Measurements from ENCODE around the gene PLEKHA7. TPM values are rescaled to one million over a fixed set of nuclear protein-coding genes. Genes with fewer than 3 reads are reported as not detected.
"Not testable (repeated sequence)": the region's sequence is repeated elsewhere in the genome, so short reads cannot be mapped to it uniquely, and the experiment has no call there.

The PLEKHA7 gene, protein sequence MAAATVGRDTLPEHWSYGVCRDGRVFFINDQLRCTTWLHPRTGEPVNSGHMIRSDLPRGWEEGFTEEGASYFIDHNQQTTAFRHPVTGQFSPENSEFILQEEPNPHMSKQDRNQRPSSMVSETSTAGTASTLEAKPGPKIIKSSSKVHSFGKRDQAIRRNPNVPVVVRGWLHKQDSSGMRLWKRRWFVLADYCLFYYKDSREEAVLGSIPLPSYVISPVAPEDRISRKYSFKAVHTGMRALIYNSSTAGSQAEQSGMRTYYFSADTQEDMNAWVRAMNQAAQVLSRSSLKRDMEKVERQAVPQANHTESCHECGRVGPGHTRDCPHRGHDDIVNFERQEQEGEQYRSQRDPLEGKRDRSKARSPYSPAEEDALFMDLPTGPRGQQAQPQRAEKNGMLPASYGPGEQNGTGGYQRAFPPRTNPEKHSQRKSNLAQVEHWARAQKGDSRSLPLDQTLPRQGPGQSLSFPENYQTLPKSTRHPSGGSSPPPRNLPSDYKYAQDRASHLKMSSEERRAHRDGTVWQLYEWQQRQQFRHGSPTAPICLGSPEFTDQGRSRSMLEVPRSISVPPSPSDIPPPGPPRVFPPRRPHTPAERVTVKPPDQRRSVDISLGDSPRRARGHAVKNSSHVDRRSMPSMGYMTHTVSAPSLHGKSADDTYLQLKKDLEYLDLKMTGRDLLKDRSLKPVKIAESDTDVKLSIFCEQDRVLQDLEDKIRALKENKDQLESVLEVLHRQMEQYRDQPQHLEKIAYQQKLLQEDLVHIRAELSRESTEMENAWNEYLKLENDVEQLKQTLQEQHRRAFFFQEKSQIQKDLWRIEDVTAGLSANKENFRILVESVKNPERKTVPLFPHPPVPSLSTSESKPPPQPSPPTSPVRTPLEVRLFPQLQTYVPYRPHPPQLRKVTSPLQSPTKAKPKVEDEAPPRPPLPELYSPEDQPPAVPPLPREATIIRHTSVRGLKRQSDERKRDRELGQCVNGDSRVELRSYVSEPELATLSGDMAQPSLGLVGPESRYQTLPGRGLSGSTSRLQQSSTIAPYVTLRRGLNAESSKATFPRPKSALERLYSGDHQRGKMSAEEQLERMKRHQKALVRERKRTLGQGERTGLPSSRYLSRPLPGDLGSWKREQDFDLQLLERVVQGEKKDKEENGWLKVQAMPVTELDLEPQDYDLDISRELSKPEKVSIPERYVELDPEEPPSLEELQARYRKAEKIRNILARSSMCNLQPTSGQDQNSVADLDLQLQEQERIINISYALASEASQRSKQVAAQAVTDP
- 10 to 100 TPM; 23.6 to 47.5 (median 32.7) TPM for total RNA-seq

DNA sequence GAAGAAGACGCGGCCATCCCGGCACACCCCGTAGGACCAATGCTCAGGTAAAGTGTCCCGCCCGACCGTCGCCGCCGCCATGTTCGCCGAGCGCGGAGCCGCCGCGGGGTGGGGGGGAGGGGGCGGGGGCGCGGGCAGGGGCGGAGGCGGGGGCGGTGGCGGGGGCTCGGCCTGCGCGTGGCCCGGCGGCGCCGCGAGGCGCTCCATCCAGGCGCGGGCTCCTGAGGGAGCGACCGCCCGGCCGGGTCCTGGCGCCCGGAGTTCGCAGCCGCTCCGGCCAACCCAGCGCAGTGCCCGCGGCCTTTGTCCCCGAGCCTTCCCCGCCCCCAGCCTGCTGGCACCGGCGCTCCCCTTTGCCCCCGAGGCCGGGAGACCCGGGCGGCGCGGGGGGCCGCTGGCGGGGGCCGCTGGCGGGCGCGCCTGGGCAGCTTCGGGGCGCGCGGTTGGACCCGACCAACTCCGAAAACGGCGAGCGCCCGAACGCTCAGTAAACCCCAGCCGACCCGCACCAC, at the start of gene PLEKHA7:
TSS of gene PLEKHA7 (minus strand) at position 94 of the 512 bp plus-strand sequence. CDS start at position 81, 13 bp downstream.
- peak in 1 of 2 donors; percentile 38 for DNase-seq (ENCODE audit: low spot score in 2 of 2)
- no peaks in the 10 kb centered on the region for H3K9me3 ChIP-seq
- peaks cover 16% of the 10 kb centered on the region for H3K4me1 ChIP-seq
- peaks cover 24% of the 10 kb centered on the region for H3K27me3 ChIP-seq
- H3K36me3 ChIP-seq, result no peaks in the 10 kb centered on the region
- no peak for TF ChIP-seq POLR2AphosphoS5 (IDR thresholded peaks at IDR 0.05)
- no peak for TF ChIP-seq EP300 (IDR thresholded peaks at IDR 0.05)
- TF ChIP-seq, protein P1, sequence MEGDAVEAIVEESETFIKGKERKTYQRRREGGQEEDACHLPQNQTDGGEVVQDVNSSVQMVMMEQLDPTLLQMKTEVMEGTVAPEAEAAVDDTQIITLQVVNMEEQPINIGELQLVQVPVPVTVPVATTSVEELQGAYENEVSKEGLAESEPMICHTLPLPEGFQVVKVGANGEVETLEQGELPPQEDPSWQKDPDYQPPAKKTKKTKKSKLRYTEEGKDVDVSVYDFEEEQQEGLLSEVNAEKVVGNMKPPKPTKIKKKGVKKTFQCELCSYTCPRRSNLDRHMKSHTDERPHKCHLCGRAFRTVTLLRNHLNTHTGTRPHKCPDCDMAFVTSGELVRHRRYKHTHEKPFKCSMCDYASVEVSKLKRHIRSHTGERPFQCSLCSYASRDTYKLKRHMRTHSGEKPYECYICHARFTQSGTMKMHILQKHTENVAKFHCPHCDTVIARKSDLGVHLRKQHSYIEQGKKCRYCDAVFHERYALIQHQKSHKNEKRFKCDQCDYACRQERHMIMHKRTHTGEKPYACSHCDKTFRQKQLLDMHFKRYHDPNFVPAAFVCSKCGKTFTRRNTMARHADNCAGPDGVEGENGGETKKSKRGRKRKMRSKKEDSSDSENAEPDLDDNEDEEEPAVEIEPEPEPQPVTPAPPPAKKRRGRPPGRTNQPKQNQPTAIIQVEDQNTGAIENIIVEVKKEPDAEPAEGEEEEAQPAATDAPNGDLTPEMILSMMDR (IDR thresholded peaks at IDR 0.05), result no peak
- TF ChIP-seq POLR2A (IDR thresholded peaks at IDR 0.05), result no peak
- H3K27ac ChIP-seq, result peak within 1 kb of the TSS; percentile 74
- WGBS, result no CpG with 5 or more reads among the region's 76 CpGs
- H3K4me3 ChIP-seq, result peak within 1 kb of the TSS; percentile 83

DNA sequence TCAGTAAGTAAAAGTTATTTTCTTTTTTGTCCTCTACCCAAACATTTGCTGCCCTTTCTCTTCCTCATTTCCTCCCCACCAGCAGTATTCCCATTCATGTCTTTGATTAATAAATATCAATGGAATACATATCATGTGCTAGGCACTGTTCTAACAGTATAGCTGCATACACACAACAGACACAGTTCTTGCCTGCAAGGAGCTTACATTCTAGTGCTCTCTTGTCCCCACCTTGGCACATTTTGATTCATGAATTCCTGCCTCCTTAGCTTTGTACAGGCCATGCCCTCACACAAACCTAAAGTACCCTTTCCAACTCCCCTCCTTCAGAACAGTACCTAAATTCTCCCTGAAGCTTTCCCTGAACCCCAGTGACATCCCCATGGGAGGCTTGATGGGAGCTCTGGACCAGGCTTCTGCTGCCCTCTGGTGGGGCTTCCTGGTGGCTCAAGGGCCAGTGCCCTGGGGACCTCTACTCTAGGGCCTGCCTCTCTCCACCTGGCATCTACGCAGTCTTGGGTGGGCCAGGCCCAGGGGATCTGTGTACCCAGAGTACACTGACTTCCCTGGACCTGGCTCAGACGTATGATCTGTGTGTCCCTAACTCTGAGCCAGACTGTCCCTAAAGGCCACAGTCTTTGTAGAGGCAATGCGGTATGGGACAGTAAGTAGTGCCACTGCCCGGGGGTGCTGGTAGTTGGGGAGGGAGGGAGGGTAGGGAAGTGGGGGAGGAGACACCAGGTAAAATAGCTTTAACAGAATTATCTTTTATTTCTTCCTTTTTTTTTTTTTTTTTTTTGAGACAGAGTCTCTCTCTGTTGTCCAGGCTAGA, 49.2 kb upstream of the PLEKHA7 start:
- H3K27me3 ChIP-seq, result no peaks in the 10 kb centered on the region
- no peak for DNase-seq (ENCODE audit: low spot score in 2 of 2)
- no peak overlapping the region for H3K27ac ChIP-seq
- H3K9me3 ChIP-seq, result no peaks in the 10 kb centered on the region
- no peaks in the 10 kb centered on the region for H3K36me3 ChIP-seq
- TF ChIP-seq, protein P1 (IDR thresholded peaks at IDR 0.05), result peak in 1 of 2 donors; percentile 69
- TF ChIP-seq POLR2AphosphoS5 (IDR thresholded peaks at IDR 0.05), result no peak
- TF ChIP-seq EP300 (IDR thresholded peaks at IDR 0.05), result no peak
- TF ChIP-seq POLR2A (IDR thresholded peaks at IDR 0.05), result no peak
- H3K4me1 ChIP-seq, result no peaks in the 10 kb centered on the region
- no peak overlapping the region for H3K4me3 ChIP-seq
- WGBS, result 84% methylated on average over 4 of the region's 4 CpGs

DNA sequence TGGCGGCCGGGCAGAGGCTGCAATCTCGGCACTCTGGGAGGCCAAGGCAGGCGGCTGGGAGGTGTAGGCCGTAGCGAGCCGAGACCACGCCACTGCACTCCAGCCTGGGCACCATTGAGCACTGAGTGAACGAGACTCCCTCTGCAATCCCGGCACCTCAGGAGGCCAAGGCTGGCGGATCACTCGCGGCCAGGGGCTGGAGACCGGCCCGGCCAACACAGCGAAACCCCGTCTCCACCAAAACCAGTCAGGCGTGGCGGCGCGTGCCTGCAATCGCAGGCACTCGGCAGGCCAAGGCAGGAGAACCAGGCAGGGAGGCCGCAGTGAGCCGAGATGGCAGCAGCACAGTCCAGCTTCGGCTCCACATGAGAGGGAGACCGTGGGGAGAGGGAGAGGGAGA, 36.9 kb upstream of the PLEKHA7 start:
- not testable (repeated sequence) for H3K4me3 ChIP-seq; H3K36me3 ChIP-seq; H3K27ac ChIP-seq; H3K27me3 ChIP-seq; H3K9me3 ChIP-seq; DNase-seq (ENCODE audit: low spot score in 2 of 2); H3K4me1 ChIP-seq
- 90% methylated on average over 2 of the region's 27 CpGs for WGBS

DNA sequence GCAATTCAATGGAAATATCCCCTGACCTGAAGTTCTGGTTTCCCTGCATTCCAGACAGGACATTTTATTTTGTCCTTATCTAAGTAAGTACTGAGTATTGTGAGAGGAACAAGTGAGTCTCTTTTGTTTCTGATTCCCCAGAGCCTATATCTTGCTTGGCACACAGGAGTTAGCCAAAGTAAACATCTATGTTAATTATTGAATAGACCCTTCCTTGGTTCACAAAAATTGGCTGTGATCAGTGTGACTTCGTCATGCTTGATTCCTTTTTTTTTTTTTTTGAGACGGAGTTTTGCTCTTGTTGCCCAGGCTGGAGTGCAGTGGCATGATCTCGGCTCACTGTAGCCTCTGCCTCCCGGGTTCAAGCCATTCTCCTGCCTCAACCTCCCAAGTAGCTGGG, 34.3 kb upstream of the PLEKHA7 start:
- 76% methylated on average over 4 of the region's 4 CpGs for WGBS
- H3K4me1 ChIP-seq; H3K27ac ChIP-seq; H3K27me3 ChIP-seq; DNase-seq (ENCODE audit: low spot score in 2 of 2); H3K9me3 ChIP-seq; H3K4me3 ChIP-seq; H3K36me3 ChIP-seq: not testable (repeated sequence)

DNA sequence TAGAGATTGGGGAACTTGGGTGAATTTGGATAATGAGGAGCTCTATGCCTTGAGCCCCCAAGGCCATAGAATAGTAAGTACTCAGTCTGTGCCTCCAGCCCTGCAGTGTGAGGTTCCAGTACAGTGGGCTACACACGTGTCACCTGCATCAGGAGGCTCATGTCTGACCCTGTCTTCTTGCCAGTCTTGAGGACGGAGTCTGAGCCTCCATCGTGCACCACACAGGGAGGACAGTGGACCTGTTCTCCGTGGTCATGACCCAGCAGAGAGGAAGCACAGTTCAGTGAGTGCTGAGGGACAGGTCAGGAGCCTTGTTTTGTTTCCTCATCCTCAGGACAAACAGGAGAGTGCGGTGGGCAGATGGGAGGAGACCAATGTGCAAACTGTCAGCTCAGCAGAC, 32.5 kb upstream of the PLEKHA7 start:
- DNase-seq (ENCODE audit: low spot score in 2 of 2), result no peak
- H3K36me3 ChIP-seq, result no peaks in the 10 kb centered on the region
- no peaks in the 10 kb centered on the region for H3K4me1 ChIP-seq
- WGBS, result 81% methylated on average over 5 of the region's 5 CpGs
- H3K27ac ChIP-seq, result no peak overlapping the region
- H3K4me3 ChIP-seq, result no peak overlapping the region
- no peaks in the 10 kb centered on the region for H3K9me3 ChIP-seq
- H3K27me3 ChIP-seq, result no peaks in the 10 kb centered on the region
- no peak for TF ChIP-seq POLR2AphosphoS5 (IDR thresholded peaks at IDR 0.05)
- TF ChIP-seq, protein P1 (IDR thresholded peaks at IDR 0.05), result no peak
- no peak for TF ChIP-seq EP300 (IDR thresholded peaks at IDR 0.05)
- no peak for TF ChIP-seq POLR2A (IDR thresholded peaks at IDR 0.05)

Data from suprapubic skin (tissue), 4 donors.